HepG2 (cell line): ENCODE data around the gene FMN2.

Experiments
- BRCA1 ChIP-seq: sonication (generic); formaldehyde crosslinking; IDR thresholded peaks from 2 replicates; pipeline ENCODE4 v1.4.0; 2020; ENCODE audit warnings: missing genetic modification reagents
- DPF2 ChIP-seq: sonication (generic); formaldehyde crosslinking; IDR thresholded peaks from 2 replicates; pipeline ENCODE4 v1.4.0; 2020; ENCODE audit warnings: mild to moderate bottlenecking, low read depth, missing genetic modification reagents, borderline replicate concordance
- FOXP1 ChIP-seq, 2 experiments: fragments of 450-650 bp in 1 of 2; IDR thresholded peaks; 2 replicates each; pipeline ENCODE4 v1.6.1; 2017 to 2018; ENCODE audit warnings: antibody characterized with exemption in 1 of 2
- RFXANK ChIP-seq: IDR thresholded peaks from 2 replicates; pipeline ENCODE4 v1.6.1; 2016
- RNF2 ChIP-seq: fragments of 450-650 bp; conservative IDR thresholded peaks from 2 replicates; pipeline ENCODE4 v1.6.1; 2016; ENCODE audit warnings: low read depth
- SOX6 ChIP-seq, 2 experiments: fragments of 450-650 bp in 1 of 2; sonication (generic) in 1 of 2; formaldehyde crosslinking in 1 of 2; IDR thresholded peaks; 2 replicates each; pipeline versions ENCODE4 v1.4.0 to v1.6.1; 2017 to 2020; ENCODE audit warnings: antibody characterized with exemption in 1 of 2, mild to moderate bottlenecking in 1 of 2, missing genetic modification reagents in 1 of 2
- U2AF1 ChIP-seq: fragments of 200-400 bp; formaldehyde crosslinking; optimal IDR thresholded peaks from 2 replicates; pipeline ENCODE3; 2017; ENCODE audit warnings: mild to moderate bottlenecking, low read depth, low read length
- YEATS2 ChIP-seq: sonication (generic); formaldehyde crosslinking; IDR thresholded peaks from 2 replicates; pipeline ENCODE4 v1.4.0; 2020; ENCODE audit warnings: missing genetic modification reagents, borderline replicate concordance

DNA sequence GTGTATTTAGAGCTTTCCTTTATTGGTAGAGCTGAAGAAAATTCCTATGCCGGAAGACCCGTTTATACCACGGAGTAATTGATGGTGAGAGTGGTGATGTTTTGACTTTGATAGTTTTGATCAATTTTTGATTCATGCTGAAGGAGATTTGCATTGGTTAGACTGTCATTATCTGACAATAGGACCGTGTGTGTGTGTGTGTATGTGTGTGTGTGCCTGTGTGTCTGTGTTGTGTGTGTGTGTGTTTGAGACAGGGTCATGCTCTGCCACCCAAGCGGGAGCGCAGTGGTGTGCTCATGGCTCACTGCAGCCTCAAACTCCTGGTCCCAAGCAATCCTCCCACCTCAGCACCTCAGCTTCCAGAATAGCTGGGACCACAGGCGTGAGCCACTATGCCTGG, 9.6 kb downstream of the FMN2 start:
- TF ChIP-seq RFXANK (CRISPR knock-in tag) (no peak), FOXP1 (IDR thresholded peaks at IDR 0.05) (no peak), FOXP1 (CRISPR knock-in tag; IDR thresholded peaks at IDR 0.05) (no peak), RNF2 (no peak), DPF2 (CRISPR knock-in tag) (no peak), BRCA1 (CRISPR knock-in tag) (no peak), U2AF1 (no peak), SOX6 (IDR thresholded peaks at IDR 0.05) (no peak), SOX6 (CRISPR knock-in tag; IDR thresholded peaks at IDR 0.05) (no peak), YEATS2 (CRISPR knock-in tag) (no peak)
